Left forelimb (tissue), 1 donor: ENCODE data around the gene KRT71.

Experiments used
- DNase-seq: peaks from one replicate; pipeline ENCODE4 v3.0.0-alpha.2; 2018; ENCODE audit warnings: low spot score

KRT71 gene

DNA sequence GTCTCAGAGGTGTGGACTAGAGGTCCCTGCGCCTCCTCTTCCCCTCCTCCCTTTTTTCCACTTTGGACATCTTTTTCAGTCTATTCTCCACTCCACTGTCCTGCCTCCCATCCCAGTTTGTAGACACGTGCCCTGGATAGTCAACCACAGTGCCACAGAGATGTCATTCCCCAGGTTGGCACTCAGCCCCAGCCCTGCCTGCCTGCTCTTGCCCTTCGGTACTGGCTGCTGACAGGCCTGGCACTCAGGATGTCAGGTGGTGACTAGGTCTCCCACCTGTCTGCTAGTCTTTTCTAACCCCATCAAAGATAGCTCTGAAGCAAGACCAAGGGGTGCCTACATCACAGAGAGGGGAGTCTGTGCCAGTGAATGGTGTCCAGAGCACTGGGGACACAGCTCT lies 15.8 kb downstream of the KRT71 start:
- no peak for DNase-seq

DNA sequence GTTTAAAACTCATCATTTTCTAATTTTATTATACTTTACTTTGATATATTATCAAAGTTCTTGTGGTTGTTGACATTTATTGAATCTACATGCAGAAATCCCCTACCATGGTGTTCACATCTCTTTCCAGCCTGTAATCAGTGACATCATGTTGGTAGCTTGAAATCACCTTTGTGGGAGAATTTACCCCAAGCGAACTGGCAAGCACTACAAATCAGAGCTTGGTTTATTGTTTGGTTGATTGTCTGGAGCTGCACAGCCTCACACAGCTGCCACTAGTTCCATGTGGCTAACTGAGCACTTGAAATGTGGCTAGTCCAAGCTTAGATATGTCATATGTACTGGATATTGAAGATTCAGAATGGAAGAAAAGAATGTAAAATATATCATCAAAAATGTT lies 17.4 kb downstream of the KRT71 start:
- no peak for DNase-seq

DNA sequence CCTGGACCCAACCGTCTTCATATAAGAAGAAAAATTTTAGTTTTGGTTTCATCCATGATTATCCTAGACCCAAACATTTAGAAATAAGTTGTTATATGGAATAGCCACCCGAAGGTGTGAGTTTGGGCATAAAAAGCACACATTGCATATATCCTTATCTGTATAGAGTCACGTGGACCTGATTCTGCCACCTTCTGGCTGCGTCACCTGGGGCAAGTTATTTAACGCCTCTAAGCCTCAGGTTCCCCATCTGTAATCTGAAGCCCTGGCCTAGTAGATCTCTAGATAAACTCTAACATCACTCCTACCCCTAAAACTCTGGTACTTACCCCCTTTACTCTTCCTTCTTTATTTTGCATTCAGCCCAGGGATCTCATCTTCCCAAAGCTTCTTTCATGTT lies 18.5 kb downstream of the KRT71 start:
- DNase-seq, result no peak

DNA sequence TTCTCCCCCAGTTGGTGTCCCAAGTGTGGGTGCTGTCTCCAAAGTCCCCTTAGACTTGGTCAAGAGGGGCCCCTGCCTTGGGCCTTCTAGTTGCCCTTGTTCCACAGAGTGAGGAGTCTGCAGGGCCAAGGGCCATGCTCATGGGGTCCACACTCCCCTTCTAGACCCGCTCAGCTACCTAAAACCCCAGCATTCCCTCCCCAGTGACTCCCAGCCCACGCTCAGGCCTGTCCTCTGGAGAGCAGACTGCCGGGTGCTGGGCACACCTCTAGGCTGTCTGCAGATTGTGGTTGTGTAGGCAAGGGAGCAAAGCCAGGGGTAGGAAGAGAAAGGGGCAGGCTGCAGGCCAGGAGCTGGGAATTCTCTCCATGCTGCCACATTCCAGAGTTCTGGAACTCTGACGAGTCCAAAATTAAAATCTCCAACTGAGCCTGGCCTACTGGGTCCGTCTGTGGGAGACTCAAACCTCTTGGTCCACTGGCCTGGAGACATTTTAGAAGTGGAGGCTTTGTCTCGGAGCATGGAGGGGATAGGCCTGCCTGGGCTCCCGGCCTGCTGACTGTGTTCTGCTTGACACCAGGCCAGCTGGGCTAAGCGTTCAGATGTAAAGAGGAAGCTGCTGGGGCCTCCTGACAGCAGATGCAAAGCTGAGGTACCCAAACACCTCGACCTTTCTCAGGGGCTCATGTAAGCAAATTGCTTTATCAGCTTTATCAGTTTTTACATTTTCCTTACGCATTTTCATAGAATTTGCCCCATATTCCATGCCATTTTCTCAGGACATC lies 19.1 kb downstream of the KRT71 start:
- no peak for DNase-seq

DNA sequence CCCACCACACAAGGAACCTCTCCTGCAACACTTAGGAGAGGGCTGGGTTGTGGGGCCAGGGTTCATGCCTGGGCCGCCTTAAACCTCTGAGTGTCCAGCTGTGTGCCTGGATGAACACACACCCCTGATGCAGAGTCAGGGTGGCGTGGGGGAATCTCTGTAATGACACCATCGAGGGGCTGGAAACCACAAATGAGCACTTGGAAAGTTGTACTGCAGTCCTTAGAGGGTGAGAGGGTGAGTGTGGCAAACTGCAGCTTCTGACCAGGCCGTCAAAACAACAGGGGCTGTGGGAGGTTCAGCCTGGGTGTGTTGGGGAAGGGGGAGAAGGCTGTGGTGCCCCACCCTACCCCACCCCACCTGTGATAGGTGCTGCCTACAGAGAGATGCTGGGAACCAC lies 20.3 kb downstream of the KRT71 start:
- DNase-seq, result no peak

DNA sequence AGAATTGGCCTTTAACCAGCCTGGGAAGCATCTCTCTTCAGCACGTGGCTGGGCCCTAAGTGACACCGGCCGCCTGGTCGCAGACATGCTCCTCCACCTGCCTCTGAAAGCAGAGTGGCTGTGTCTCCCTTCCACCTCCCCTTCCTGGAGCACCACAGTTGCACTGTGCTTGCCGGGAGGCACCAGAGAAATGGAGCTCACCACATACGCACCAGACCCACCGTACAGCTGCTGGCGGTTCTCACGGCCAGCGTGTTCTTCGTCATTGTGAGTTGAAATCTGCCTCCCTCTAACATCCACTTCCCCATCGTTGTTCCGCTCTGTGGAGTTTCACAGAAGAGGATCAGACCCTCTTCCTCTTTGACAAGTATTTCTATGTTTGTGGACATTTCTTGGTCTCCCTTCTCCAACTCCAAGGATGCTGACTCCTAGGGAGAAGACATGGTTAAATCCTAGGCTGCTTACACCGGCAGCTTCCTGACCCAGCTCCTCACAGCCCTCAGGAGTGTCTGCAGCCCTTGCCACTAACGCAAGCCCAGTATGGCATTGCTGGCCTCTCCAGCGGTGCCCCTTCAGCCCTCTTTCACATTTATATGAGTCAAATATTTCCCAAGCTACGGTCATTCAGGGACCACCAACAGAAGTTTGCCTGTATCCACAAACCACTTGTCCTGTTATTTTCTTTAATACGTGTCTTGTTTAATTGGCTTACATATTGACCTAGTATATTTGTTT lies 21.2 kb downstream of the KRT71 start:
- DNase-seq, result no peak

DNA sequence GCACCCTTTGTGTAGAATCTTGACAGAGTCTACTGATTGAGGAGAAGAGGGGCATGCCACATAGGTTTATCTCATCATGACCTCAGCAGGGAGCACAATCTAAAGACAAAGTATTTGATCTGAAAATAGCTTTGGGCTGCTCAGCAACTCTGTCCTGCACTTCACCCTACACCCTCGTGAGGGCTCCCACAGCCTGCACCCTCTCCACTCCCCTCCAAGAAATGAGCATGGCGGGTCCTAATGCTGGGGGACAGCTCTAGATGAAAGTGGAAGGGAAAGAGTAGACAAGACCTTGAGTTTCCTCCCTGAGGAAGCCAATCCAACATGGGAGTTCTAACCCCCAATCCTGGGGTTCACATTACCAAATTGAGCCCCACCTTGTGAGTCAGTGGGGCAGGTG lies 22.0 kb downstream of the KRT71 start:
- no peak for DNase-seq

DNA sequence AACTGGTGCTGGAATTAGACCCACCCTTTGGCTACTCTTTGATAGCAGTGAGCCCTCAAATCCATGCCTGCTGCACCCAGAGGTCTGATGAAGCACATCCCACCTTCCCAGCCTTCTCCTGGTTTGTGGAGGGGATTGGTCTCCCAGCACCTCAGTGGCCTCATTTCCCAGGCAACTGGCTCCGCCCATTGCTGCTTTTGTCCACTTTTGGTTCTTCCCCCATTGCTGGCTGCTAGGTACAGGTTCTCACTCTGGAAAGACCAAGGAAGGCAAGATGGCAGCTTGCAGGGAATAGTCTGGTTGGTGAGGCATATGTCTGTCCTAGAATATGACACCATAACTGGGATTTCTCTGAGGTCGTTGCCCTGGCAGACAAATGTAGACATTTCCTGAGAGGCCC lies 22.6 kb downstream of the KRT71 start:
- no peak for DNase-seq

DNA sequence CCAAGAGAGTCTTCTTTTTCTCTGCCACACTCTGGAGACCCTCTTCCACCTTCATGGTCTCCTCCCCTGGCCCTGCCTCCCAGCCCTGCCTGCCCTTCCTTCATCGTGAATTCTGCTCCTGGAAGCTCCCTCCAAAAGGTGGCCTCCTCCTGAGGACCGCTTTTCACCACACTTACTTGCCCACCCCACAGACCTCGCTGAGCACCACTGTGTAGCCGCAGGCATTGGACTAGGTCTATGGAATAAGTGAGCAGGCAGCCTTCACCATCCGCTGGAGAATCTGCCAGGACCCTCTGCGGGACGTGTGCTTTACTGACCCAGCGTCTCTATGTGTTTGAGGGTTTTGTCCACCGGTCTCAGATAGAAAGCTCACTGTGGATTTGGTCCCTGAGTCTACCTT lies 23.1 kb downstream of the KRT71 start:
- no peak for DNase-seq

DNA sequence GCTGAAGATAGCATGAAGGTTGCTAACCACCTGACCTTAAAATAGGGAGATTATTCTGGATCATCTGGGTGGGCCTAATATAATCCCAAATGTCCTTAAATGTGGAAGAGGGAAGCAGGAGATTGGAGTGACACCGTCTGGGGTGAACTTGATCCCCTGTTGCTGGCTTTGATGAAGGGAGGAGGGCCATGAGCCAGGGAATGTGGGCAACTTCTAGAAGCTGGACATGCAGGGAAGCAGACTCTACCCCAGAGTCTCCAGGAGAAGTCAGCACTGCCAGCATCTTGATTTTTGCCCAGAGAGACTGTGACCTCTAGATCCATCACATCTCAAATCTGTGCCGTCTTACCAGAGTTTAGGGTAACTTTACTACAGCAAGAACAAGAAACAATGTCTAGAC lies 23.5 kb downstream of the KRT71 start:
- DNase-seq, result no peak

DNA sequence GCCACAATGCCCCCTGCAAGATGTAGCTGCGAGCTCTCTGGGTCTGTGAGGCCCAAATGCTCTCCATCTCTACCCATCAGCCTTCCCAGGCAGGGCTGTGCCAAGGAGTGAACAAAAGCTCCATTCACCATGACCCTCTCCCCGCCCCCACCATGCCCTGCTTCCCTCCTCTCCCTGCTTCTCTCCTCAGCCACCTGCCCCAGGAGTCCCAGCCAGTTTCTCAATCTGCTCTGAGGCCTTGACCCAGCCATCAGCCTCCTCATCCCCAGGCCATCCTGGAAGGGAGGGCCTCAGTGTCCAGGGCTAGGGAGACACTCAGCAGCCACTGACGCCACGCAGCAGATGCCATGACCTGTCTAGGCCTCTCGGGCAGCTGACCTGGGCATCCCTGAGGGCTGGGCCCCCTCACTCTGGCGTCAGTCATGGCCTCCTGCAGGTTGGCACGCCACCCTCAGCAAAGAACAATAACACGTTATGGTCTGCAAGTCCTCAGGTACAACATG lies 24.3 kb downstream of the KRT71 start:
- peak; percentile 44 for DNase-seq

DNA sequence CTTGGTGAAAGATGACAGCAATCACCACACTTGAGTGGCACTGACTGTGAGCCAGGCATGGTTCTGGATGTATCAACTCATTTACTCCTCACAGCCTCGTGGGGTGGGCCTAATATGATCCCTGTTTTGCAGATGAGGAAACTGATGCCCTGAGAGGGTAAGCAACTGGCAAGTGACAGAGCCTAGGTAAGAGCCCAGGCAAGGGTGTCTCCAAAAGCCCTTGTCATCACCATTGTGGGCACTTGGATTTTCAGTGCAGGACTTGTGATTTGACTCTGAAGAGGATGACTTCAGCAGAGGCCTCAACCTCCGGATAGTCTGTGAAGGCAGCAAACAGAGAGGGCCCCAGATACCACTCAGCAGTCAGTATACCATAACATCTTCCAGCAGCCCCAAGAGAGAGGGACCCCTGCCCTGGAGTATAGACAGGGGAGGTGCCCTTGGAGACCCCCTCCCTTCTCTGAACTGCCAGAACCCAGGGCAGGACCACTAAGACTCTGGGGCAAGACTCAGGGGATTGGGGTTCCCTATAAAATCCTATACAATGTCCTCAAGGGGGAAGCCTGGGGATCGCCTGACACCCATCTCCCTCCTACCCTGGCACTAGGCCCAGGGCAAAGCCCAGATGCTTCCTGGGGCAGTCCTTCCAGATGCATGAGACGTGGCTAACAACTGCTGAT lies 25.7 kb downstream of the KRT71 start:
- DNase-seq, result peak; percentile 17

DNA sequence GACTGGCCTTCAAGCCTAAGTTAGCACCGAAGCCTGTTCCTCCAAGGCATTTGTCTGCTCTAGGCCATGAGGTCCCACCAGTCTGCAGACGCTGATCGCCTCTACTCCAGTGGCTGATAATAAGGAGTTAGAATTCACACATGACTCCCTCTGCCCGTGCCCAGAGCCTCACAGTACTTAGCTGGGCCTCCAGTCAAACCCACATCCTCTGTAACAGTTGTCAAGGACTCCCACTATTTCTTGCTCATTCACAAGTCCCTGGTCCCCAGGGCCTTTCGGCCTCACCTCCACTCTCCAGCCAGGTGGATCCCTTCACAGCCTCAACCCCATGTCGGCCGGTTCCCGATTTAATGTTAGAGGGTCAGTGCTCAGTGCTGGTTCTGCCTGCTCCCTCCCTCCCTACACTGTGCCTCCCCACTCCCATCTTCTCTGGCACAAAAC lies 26.4 kb downstream of the KRT71 start:
- DNase-seq, result peak; percentile 36

DNA sequence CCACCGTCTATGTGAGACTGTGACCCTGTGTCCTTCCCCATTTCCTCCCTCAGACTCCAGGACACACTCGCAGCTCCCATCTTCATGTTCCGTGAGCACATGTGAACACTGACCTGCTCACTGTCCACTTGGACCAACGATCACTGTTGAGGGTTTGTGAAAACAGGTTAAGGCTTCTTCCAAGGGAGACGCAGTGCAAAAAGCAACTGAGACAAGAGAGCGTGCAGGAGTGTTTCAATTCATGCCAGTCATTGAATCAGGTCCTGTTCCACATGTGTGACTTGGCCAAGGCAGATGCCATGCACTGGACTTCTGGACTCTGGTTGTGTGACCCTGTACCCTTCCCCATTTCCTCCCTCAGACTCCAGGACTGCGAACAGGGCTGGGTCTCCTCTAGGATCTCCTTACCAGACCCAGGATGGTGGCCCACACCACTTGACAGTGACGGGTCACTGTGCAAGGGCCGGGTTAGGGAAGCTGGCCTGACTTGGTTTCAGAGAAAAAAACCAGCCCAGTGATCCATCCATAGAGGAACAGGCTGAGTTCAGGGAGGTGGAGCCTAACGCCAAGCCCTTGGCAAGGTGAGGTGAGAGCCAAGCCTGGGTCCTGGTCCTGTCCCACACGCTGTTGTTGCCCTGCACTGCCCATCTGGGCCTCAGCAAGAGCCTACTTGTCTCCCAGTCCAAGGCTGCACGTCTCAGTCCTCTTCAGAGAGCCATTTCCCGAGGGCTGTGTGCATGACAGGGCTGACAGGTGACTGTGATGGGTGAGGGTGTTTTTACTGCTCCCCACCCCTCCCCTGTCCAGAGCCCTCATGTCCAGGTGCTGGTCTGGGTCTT lies 27.1 kb downstream of the KRT71 start:
- peak; percentile 59 for DNase-seq

DNA sequence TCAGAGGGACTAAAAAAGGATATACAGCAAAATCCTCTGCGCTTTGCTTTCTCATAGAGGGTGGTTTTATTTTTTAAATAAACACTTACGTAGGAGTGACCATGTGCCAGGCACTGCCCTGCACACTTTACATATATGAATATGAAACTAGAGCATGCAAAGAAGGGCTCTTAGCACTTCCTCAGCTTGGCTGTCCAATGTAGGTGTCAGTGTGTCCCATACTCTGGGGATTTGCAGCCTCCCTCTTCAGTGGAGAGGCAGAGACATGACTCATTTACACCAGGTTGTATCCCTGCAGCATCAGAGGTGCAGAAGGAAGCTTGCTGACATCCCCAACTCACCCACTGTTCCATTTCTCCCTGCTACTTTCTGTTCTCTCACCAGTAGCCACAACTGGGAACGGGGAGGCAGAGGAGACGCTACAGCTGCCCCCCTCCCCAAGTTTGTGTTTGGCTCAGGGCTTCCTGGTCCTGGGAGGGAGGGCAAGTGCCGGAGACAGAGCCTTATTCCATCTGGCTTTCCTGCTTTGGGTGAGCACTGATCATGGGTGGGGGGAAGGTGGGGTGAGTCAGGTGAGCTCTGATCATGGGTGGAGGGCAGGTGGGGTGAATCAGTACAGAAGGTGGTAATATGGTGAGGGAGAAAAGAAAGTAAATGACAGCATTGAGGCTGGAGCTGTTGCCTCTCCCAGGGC lies 27.9 kb downstream of the KRT71 start:
- peak; percentile 42 for DNase-seq

DNA sequence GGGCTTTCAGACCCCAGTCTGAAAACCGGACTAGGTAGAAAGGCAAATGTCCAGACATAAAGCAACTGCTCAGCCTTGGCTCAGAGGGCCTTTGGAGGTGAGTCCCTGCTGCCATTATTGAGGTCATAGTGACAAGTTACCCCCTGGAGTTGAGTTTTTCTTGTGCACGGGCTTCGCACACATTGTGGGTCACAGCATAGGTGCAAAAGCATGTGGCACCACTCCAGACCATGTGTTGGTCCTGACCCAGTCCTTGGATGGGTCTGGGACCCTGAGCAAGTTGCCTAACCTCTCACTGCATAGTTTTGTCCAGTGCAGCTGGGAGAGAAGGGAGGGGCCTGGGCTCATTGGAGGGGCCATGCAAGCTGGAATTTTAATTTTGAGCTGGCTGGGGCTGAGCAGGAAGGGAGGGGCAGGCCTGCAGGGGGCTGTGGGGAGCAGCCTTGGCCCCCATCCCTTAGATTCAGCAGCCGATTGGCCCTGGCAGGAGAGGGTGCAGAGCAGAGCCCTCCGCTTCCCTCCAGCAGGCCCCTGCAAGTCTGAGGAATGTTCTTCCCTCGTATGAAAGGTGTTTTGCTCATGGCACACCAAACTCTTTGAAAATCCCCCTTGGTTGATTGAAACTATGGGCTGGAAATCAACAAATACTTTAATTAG lies 28.6 kb downstream of the KRT71 start:
- DNase-seq, result peak; percentile 62

DNA sequence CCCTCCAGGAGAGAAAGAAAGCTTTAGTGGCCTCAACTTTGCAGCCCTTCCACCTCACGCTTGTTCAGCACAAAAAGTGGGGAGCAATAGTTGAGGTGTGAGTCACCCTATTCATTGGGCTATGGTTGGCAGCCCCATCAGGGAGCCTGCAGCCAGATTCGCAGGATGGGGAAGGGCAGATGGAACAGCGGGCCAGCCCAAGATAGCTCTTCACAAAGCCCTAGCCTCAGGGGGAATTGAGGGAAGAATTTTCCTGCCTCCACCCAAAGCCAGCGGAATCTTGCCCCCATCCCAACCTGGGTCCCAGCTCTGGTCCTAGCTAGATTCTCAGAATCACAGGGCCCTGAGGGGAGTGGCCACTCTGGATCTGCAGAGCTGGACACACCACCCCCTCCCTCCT lies 29.1 kb downstream of the KRT71 start:
- peak; percentile 38 for DNase-seq

DNA sequence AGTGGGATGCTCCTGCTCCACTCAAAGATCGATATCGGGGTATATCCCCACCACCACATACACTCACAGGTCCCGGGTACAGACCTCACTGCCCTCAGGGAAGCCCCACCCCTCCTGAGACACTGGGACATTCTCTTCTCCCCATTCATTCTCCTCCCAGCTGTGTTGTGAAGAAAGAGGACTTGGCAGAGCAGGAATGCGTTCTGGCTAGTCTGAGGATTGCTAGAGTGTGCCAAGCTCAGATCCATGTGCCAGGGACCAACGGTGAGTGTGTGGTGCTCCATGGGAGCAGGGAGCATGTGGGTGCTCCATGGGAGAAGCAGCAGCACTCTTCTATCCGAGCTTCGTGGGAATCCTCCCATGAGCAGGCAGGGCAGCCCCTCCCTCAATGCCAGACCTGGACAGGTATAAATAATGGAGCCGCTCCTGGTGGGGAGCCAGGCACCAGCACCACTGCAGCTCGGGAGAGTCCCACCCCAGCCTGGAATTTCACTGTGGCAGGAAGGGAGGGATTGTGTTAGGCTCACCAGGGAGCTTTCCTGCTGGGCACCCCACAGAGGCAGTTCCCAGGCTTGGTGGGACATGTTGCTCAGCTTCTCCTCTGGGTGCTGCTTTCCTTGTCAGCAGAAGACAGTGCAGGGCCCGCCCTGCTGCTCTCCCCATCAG lies 30.5 kb downstream of the KRT71 start:
- peak; percentile 59 for DNase-seq

DNA sequence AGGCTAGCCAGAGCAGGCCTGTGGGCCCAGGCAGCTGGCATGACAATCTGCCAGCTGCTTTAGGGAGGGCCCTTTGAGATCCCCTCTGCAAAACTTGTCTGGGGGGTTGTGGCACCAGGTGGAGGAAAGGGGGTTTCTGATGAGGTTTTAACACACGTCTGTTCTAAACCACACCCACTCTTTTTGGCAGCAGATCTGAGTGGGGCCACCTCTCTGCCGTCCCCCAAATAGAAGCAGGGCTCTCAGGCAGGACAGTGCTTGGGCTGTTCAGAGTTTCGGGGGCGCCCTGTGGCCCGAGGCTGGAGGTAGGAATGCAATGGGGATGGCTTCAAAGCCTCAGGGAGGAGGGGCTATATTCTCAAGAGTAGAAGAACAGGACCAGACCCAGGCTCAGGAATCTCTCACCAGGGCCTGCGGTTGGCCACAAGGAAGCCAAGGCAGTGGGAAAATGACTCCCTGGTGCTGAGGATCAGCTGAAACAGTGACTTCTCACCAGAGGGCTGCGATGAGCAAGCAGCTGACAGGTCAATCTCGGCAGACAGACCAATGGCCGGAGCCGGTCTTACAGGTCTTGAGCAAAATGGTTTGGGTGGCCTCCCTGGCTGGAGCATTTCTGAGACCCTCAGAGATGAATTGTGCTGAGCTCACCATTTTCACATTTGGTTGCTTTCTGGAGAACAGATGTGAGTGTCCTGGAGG lies 31.2 kb downstream of the KRT71 start:
- DNase-seq, result peak; percentile 64

DNA sequence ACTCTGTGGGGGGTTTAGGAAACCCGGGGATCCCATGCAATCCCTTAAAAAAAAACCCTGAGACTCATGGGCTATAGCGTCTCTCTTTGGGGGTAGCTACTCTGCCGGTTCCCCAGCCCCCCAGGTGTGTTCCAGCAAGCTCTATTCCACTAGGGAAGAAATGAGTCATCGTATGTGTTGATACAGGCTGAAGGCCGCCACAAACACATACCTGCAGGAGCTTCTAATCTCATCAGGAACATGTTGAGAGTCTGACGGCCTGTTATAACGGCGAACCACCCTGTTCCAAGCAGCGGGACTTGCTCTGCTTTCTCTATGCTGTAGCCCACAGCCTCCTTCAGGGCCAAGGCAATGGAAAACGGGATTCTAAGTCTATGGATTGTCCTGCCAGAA lies 31.8 kb downstream of the KRT71 start:
- DNase-seq, result no peak
